K562 (cell line): ENCODE data around the gene PTBP3. TPM values are rescaled to one million over a fixed set of nuclear protein-coding genes. Genes with fewer than 3 reads are reported as not detected.

Experiments
- CBFA2T3 ChIP-seq: fragments of 450-650 bp; IDR thresholded peaks from 2 replicates; pipeline ENCODE4 v1.6.1; 2017
- EHMT2 ChIP-seq: fragments of 450-650 bp; IDR thresholded peaks from 2 replicates; pipeline ENCODE4 v1.6.1; 2018; ENCODE audit warnings: antibody characterized with exemption
- FOXA1 ChIP-seq: fragments of 450-650 bp; IDR thresholded peaks from 2 replicates; pipeline ENCODE4 v1.6.1; 2016; ENCODE audit warnings: mild to moderate bottlenecking, borderline replicate concordance
- FOXA3 ChIP-seq, 2 experiments: fragments of 450-650 bp in 1 of 2; sonication (generic) in 1 of 2; formaldehyde crosslinking; IDR thresholded peaks in 1 of 2; conservative IDR thresholded peaks in 1 of 2; 2 replicates each; pipeline versions ENCODE4 v1.4.0 to v1.8.0; 2020 to 2022; ENCODE audit warnings: mild to moderate bottlenecking in 2 of 2, missing genetic modification reagents in 1 of 2
- FOXJ2 ChIP-seq: fragments of 200-800 bp; sonication (Bioruptor generic); IDR thresholded peaks from 2 replicates; pipeline ENCODE4 v1.6.1; 2016; ENCODE audit warnings: missing genetic modification characterization, missing compliant biosample characterization
- NBN ChIP-seq: fragments of 450-650 bp; IDR thresholded peaks from 2 replicates; pipeline ENCODE4 v1.6.1; 2016; ENCODE audit warnings: low read depth, mild to moderate bottlenecking
- PBX2 ChIP-seq, 2 experiments: IDR thresholded peaks in 1 of 2; conservative IDR thresholded peaks in 1 of 2; 2 replicates each; pipeline ENCODE4 v1.6.1; 2016; ENCODE audit warnings: low read depth in 2 of 2, mild to moderate bottlenecking in 1 of 2, missing compliant biosample characterization in 1 of 2, missing genetic modification characterization in 1 of 2, moderate library complexity in 1 of 2
- PKNOX1 ChIP-seq: fragments of 450-650 bp; IDR thresholded peaks from 2 replicates; pipeline ENCODE4 v1.6.1; 2016
- SAFB2 ChIP-seq: fragments of 200-400 bp; formaldehyde crosslinking; IDR thresholded peaks from 2 replicates; pipeline ENCODE4 v1.6.1; 2018; ENCODE audit warnings: borderline replicate concordance, low read length, low read depth, moderate library complexity; ENCODE audit not compliant: severe bottlenecking
- SIRT6 ChIP-seq: IDR thresholded peaks from one replicate; pipeline ENCODE4 v1.6.1; 2012; ENCODE audit warnings: low read depth, mild to moderate bottlenecking, control low read depth, inconsistent platforms, low read length, moderate library complexity
- SLC30A9 ChIP-seq: fragments of 250-450 bp; sonication (Bioruptor Pico); IDR thresholded peaks from 2 replicates; pipeline ENCODE4 v1.8.0; 2022; ENCODE audit warnings: mild to moderate bottlenecking, moderate library complexity
- TBL1XR1 ChIP-seq, 2 experiments: IDR thresholded peaks; 2 replicates each; pipeline ENCODE4 v1.6.1; 2012; ENCODE audit warnings: improper control_type of control experiment in 2 of 2, low read length in 2 of 2, mild to moderate bottlenecking in 1 of 2
- ZNF197 ChIP-seq: fragments of 200-800 bp; sonication (Bioruptor generic); IDR thresholded peaks from 2 replicates; pipeline ENCODE4 v1.6.1; 2016; ENCODE audit warnings: low read depth, missing genetic modification characterization, missing compliant biosample characterization
- ZNF23 ChIP-seq: fragments of 250-450 bp; sonication (Bioruptor Pico); IDR thresholded peaks from 2 replicates; pipeline ENCODE4 v1.4.0; 2020; ENCODE audit warnings: mild to moderate bottlenecking
- ZNF24 ChIP-seq: fragments of 450-650 bp; IDR thresholded peaks from 2 replicates; pipeline ENCODE4 v1.6.1; 2016
- ZNF318 ChIP-seq, 2 experiments: fragments of 450-650 bp; IDR thresholded peaks; 2 replicates each; pipeline ENCODE4 v1.6.1; 2016; ENCODE audit warnings: mild to moderate bottlenecking in 2 of 2, borderline replicate concordance in 1 of 2, low read depth in 1 of 2, moderate library complexity in 1 of 2
- polyA plus RNA-seq, 8 experiments: library from polyadenylated mRNA; depleted of rRNA in 4 of 8; stranded (reverse) in 5 of 8; unstranded in 3 of 8; fragments of >200 nt; fragmentation: Nextera tagmentation in 2 of 8; fragmentation: Illumina TruSeq in 1 of 8; extraction: Ambion mirVana in 2 of 8; extraction: Trizol in 1 of 8; gene quantifications; 2 replicates each; pipeline versions ENCODE4 v1.2.1 to v1.2.3, GENCODE V29; 2011 to 2014; ENCODE audit warnings: inconsistent platforms in 1 of 8, missing spikeins in 1 of 8
- total RNA-seq, 7 experiments: library from RNA; depleted of rRNA in 6 of 7; stranded (reverse); fragments of >200 nt in 6 of 7; fragmentation: Illumina TruSeq in 2 of 7; extraction: Trizol in 2 of 7; gene quantifications; 2 replicates each; pipeline versions ENCODE4 v1.2.1 to v1.2.3, GENCODE V29; 2011 to 2021; ENCODE audit warnings: low replicate concordance in 1 of 7

Gene PTBP3
- total and polyA plus RNA-seq, 9 of the 15 experiments (the other 6 are each of a cell fraction or from before 2014, with no cell fraction given) = 22.4 to 132 (median 68.0) TPM

- TF ChIP-seq PBX2 (CRISPR knock-in tag; IDR thresholded peaks at IDR 0.05; ENCODE audit: low read depth) (no peak), PBX2 (tag; conservative IDR thresholded peaks at IDR 0.05; ENCODE audit: low read depth) (no peak), EHMT2 (no peak), CBFA2T3 (no peak), FOXA1 (no peak), ZNF24 (peak; percentile 95), ZNF318 (IDR thresholded peaks at IDR 0.05; ENCODE audit: borderline replicate concordance in 1 of 2, low read depth in 1 of 2) (no peak), ZNF23 (CRISPR knock-in tag) (no peak), SIRT6 (no peak), PKNOX1 (no peak), TBL1XR1 (IDR thresholded peaks at IDR 0.05; ENCODE audit: low read length in 2 of 2) (no peak), SAFB2 (no peak), ZNF197 (no peak; the same call in 1 of the 2 replicates), NBN (0 out of 2 replicates have a peak, but pooled peaks have one; percentile 40), FOXA3 (CRISPR knock-in tag; conservative IDR thresholded peaks at IDR 0.05 in 1 of 2, IDR thresholded peaks at IDR 0.05 in 1 of 2) (no peak), FOXJ2 (tag) (no peak), SLC30A9 (no peak)
Measured at GRCh38 chr9:112174222-112174964, 159.0 kb downstream of the PTBP3 start (continued).
